IMR-90 (cell line): Measurements from ENCODE around the gene SIPA1L3.

Experiments used
- BHLHE40 ChIP-seq: fragments of 150-350 bp; IDR thresholded peaks from 2 replicates; pipeline ENCODE4 v1.6.1; 2016; ENCODE audit warnings: mild to moderate bottlenecking, low read depth, low read length
- CEBPB ChIP-seq: IDR thresholded peaks from 2 replicates; pipeline ENCODE4 v1.6.1; 2012; ENCODE audit warnings: low read depth, low read length, improper control_type of control experiment
- ELK1 ChIP-seq: fragments of 150-350 bp; IDR thresholded peaks from 2 replicates; pipeline ENCODE4 v1.6.1; 2016; ENCODE audit warnings: low read depth, mild to moderate bottlenecking, low read length, moderate library complexity, borderline replicate concordance
- MAFK ChIP-seq: IDR thresholded peaks from 2 replicates; pipeline ENCODE4 v1.6.1; 2012; ENCODE audit warnings: low read depth, low read length, improper control_type of control experiment
- MAZ ChIP-seq: IDR thresholded peaks from 2 replicates; pipeline ENCODE4 v1.6.1; 2012; ENCODE audit warnings: low read depth, mild to moderate bottlenecking, low read length, improper control_type of control experiment, moderate library complexity, borderline replicate concordance
- MXI1 ChIP-seq: IDR thresholded peaks from 2 replicates; pipeline ENCODE4 v1.6.1; 2012; ENCODE audit warnings: low read depth, mild to moderate bottlenecking, low read length, moderate library complexity, borderline replicate concordance
- NFE2L2 ChIP-seq: fragments of 150-350 bp; IDR thresholded peaks from 2 replicates; pipeline ENCODE4 v1.6.1; 2016; ENCODE audit warnings: low read depth, mild to moderate bottlenecking, low read length
- POLR2A ChIP-seq: IDR thresholded peaks from 2 replicates; pipeline ENCODE4 v1.6.1; 2012; ENCODE audit warnings: mild to moderate bottlenecking, low read depth, low read length
- RAD21 ChIP-seq: IDR thresholded peaks from 2 replicates; pipeline ENCODE4 v1.6.1; 2012; ENCODE audit warnings: low read length, improper control_type of control experiment
- RCOR1 ChIP-seq: IDR thresholded peaks from 2 replicates; pipeline ENCODE4 v1.6.1; 2012; ENCODE audit warnings: mild to moderate bottlenecking, low read length, improper control_type of control experiment; ENCODE audit not compliant: insufficient replicate concordance
- RFX5 ChIP-seq: IDR thresholded peaks from 2 replicates; pipeline ENCODE4 v1.8.0; 2012; ENCODE audit warnings: low read depth, mild to moderate bottlenecking, low read length, moderate library complexity
- SMC3 ChIP-seq: fragments of 150-350 bp; IDR thresholded peaks from 2 replicates; pipeline ENCODE4 v1.6.1; 2016; ENCODE audit warnings: low read depth, mild to moderate bottlenecking, antibody characterized with exemption, low read length, moderate library complexity
- TF ChIP-seq, protein P1 (sequence below): conservative IDR thresholded peaks from 2 replicates; pipeline ENCODE4 v1.5.1; 2012; ENCODE audit warnings: mild to moderate bottlenecking, low read depth, low read length, improper control_type of control experiment

- TF ChIP-seq, protein P1, sequence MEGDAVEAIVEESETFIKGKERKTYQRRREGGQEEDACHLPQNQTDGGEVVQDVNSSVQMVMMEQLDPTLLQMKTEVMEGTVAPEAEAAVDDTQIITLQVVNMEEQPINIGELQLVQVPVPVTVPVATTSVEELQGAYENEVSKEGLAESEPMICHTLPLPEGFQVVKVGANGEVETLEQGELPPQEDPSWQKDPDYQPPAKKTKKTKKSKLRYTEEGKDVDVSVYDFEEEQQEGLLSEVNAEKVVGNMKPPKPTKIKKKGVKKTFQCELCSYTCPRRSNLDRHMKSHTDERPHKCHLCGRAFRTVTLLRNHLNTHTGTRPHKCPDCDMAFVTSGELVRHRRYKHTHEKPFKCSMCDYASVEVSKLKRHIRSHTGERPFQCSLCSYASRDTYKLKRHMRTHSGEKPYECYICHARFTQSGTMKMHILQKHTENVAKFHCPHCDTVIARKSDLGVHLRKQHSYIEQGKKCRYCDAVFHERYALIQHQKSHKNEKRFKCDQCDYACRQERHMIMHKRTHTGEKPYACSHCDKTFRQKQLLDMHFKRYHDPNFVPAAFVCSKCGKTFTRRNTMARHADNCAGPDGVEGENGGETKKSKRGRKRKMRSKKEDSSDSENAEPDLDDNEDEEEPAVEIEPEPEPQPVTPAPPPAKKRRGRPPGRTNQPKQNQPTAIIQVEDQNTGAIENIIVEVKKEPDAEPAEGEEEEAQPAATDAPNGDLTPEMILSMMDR: no peak
- no peak for TF ChIP-seq SMC3
- no peak for TF ChIP-seq BHLHE40
- TF ChIP-seq MXI1: no peak
- TF ChIP-seq POLR2A: no peak
- no peak for TF ChIP-seq RAD21
- TF ChIP-seq ELK1: no peak
- TF ChIP-seq MAZ: no peak
- no peak for TF ChIP-seq CEBPB
- no peak for TF ChIP-seq RFX5
- no peak for TF ChIP-seq NFE2L2
- TF ChIP-seq MAFK: no peak
- no peak for TF ChIP-seq RCOR1
Measured at GRCh38 chr19:38022791-38023670, 116.0 kb downstream of the SIPA1L3 start.
